H1 (cell line): ENCODE measurements around the gene ATXN2L. TPM values are rescaled to one million over a fixed set of nuclear protein-coding genes. Genes with fewer than 3 reads are reported as not detected.

Source experiments
- CTCF ChIA-PET: fragments of 300-600 bp; sonication (Branson Sonifier 250); formaldehyde crosslinking; loops from one replicate; lab custom pipeline; 2021; ENCODE audit not compliant: partially characterized antibody; lab: Charles Lee
- POLR2A ChIA-PET: fragments of 300-600 bp; sonication (Branson Sonifier 250); formaldehyde crosslinking; loops from one replicate; lab custom pipeline; 2021; ENCODE audit warnings: inconsistent platforms; ENCODE audit not compliant: partially characterized antibody; lab: Charles Lee
- DNase-seq, 2 experiments: peaks; one replicate each; pipeline versions ENCODE4 v3.0.0 to v3.0.0-alpha.2; 2010 to 2022; ENCODE audit warnings: low spot score in 2 of 2, low read depth in 1 of 2, mixed read lengths in 1 of 2
- FAIRE-seq: peaks from 2 replicates; lab custom pipeline; 2011; peaks lifted over from hg19 to GRCh38; lab: Jason Lieb, UNC
- H2AFZ ChIP-seq: 2 replicates; pipeline ENCODE4 v1.8.1; 2012; ENCODE audit warnings: low read length, inconsistent platforms
- H2AK5ac ChIP-seq: 2 replicates; pipeline ENCODE4 v1.6.1; 2013; ENCODE audit warnings: low read depth, low read length
- H2BK120ac ChIP-seq: replicated peaks from 2 replicates; pipeline ENCODE3; 2013; ENCODE audit warnings: low read depth, low read length, inconsistent platforms
- H2BK12ac ChIP-seq: 2 replicates; pipeline ENCODE4 v1.6.1; 2013; ENCODE audit warnings: low read depth, low read length
- H2BK15ac ChIP-seq: 2 replicates; pipeline ENCODE4 v1.6.1; 2013; ENCODE audit warnings: low read length
- H2BK20ac ChIP-seq: 2 replicates; pipeline ENCODE4 v1.6.1; 2013; ENCODE audit warnings: low read length
- H2BK5ac ChIP-seq: 2 replicates; pipeline ENCODE4 v1.6.1; 2013; ENCODE audit warnings: low read depth, low read length
- H3K14ac ChIP-seq: 2 replicates; pipeline ENCODE4 v1.6.1; 2013; ENCODE audit warnings: inconsistent platforms; ENCODE audit not compliant: insufficient read length
- H3K18ac ChIP-seq: 2 replicates; pipeline ENCODE4 v1.6.1; 2013; ENCODE audit warnings: low read length; ENCODE audit errors: extremely low read depth
- H3K23ac ChIP-seq: 2 replicates; pipeline ENCODE4 v1.6.1; 2013; ENCODE audit warnings: inconsistent platforms; ENCODE audit not compliant: insufficient read length
- H3K23me2 ChIP-seq: 2 replicates; pipeline ENCODE4 v1.6.1; 2013; ENCODE audit warnings: low read depth, low read length
- H3K27ac ChIP-seq: 2 replicates; pipeline ENCODE4 v1.6.1; 2011; ENCODE audit warnings: low read depth, low read length, inconsistent platforms
- H3K27me3 ChIP-seq, 4 experiments: replicated peaks in 1 of 4; 1 replicate in 1 of 4; 2 replicates in 3 of 4; pipeline versions ENCODE4 v1.6.1 to v1.8.1; 2011 to 2013; ENCODE audit warnings: low read length in 3 of 4, mild to moderate bottlenecking in 3 of 4, inconsistent platforms in 2 of 4, mixed read lengths in 2 of 4, moderate library complexity in 1 of 4; ENCODE audit not compliant: control insufficient read depth in 3 of 4, insufficient read depth in 3 of 4; ENCODE audit errors: extremely low read depth in 1 of 4
- H3K36me3 ChIP-seq, 4 experiments: 2 replicates each; pipeline versions ENCODE4 v1.6.1 to v1.8.1; 2011 to 2013; ENCODE audit warnings: mild to moderate bottlenecking in 4 of 4, low read length in 3 of 4, moderate library complexity in 2 of 4, control low read depth in 1 of 4, inconsistent platforms in 1 of 4; ENCODE audit not compliant: insufficient read depth in 4 of 4, control insufficient read depth in 2 of 4
- H3K4ac ChIP-seq: replicated peaks from 2 replicates; pipeline ENCODE3; 2013; ENCODE audit warnings: low read length, low read depth, mixed read lengths, inconsistent platforms; ENCODE audit not compliant: insufficient read length
- H3K4me1 ChIP-seq, 4 experiments: replicated peaks in 1 of 4; 1 replicate in 1 of 4; 2 replicates in 3 of 4; pipeline versions ENCODE4 v1.6.1 to v1.8.1; 2011 to 2013; ENCODE audit warnings: low read length in 3 of 4, inconsistent platforms in 2 of 4, mixed read lengths in 1 of 4; ENCODE audit not compliant: insufficient read depth in 4 of 4, control insufficient read depth in 3 of 4
- H3K4me2 ChIP-seq, 2 experiments: 2 replicates each; pipeline versions ENCODE4 v1.6.1 to v1.8.1; 2011 to 2013; ENCODE audit warnings: low read depth in 2 of 2, low read length in 2 of 2, control low read depth in 1 of 2, inconsistent platforms in 1 of 2, mild to moderate bottlenecking in 1 of 2; ENCODE audit not compliant: insufficient read depth in 1 of 2
- H3K4me3 ChIP-seq, 4 experiments: fragments of 200-600, 300-600 bp in 1 of 4; sonication (generic), shearing (Covaris generic), sonication (Bioruptor Twin) in 1 of 4; 2 replicates each; pipeline versions ENCODE4 v1.5.1 to v1.8.1; 2011 to 2016; ENCODE audit warnings: low read length in 4 of 4, low read depth in 3 of 4, control low read depth in 2 of 4, inconsistent platforms in 2 of 4, mild to moderate bottlenecking in 2 of 4, mixed read lengths in 1 of 4, moderate library complexity in 1 of 4; ENCODE audit not compliant: insufficient read depth in 2 of 4; ENCODE audit errors: extremely low read depth in 1 of 4
- H3K56ac ChIP-seq: replicated peaks from 2 replicates; pipeline ENCODE3; 2013; ENCODE audit warnings: low read depth, mild to moderate bottlenecking, mixed read lengths, low read length, inconsistent platforms; ENCODE audit not compliant: insufficient read length
- H3K79me1 ChIP-seq: 2 replicates; pipeline ENCODE4 v1.6.1; 2013; ENCODE audit warnings: low read depth, low read length, control low read depth
- H3K79me2 ChIP-seq, 2 experiments: 2 replicates each; pipeline versions ENCODE4 v1.6.1 to v1.8.1; 2012 to 2013; ENCODE audit warnings: low read length in 2 of 2, mild to moderate bottlenecking in 2 of 2, inconsistent platforms in 1 of 2; ENCODE audit not compliant: insufficient read depth in 2 of 2, control insufficient read depth in 1 of 2
- H3K9ac ChIP-seq, 4 experiments: replicated peaks in 1 of 4; 1 replicate in 1 of 4; 2 replicates in 3 of 4; pipeline versions ENCODE4 v1.6.1 to v1.8.1; 2011 to 2013; ENCODE audit warnings: low read depth in 3 of 4, low read length in 3 of 4, control low read depth in 2 of 4, mild to moderate bottlenecking in 2 of 4, moderate library complexity in 2 of 4, inconsistent platforms in 1 of 4; ENCODE audit errors: extremely low read depth in 1 of 4
- H3K9me3 ChIP-seq, 2 experiments: 2 replicates each; pipeline versions ENCODE4 v1.6.1 to v1.8.1; 2012 to 2013; ENCODE audit warnings: mild to moderate bottlenecking in 2 of 2, moderate library complexity in 2 of 2, control low read depth in 1 of 2, inconsistent platforms in 1 of 2, low read depth in 1 of 2, low read length in 1 of 2, mixed read lengths in 1 of 2; ENCODE audit not compliant: insufficient read depth in 2 of 2
- H4K20me1 ChIP-seq, 2 experiments: replicated peaks in 1 of 2; 2 replicates each; pipeline versions ENCODE3 to v1.8.1; 2011 to 2013; ENCODE audit warnings: inconsistent platforms in 2 of 2, low read length in 2 of 2, mild to moderate bottlenecking in 1 of 2; ENCODE audit not compliant: insufficient read depth in 2 of 2, control insufficient read depth in 1 of 2
- H4K5ac ChIP-seq: 2 replicates; pipeline ENCODE4 v1.6.1; 2013; ENCODE audit warnings: low read length, low read depth, mixed read lengths, inconsistent platforms; ENCODE audit not compliant: insufficient read length
- H4K8ac ChIP-seq: 2 replicates; pipeline ENCODE4 v1.8.0; 2013; ENCODE audit warnings: mild to moderate bottlenecking, moderate library complexity, low read length, inconsistent platforms; ENCODE audit not compliant: insufficient read depth; ENCODE audit errors: extremely low read depth
- H4K91ac ChIP-seq: replicated peaks from 2 replicates; pipeline ENCODE3; 2013; ENCODE audit warnings: low read length, mixed read lengths, inconsistent platforms; ENCODE audit not compliant: insufficient read length
- CTBP2 ChIP-seq: IDR thresholded peaks from 2 replicates; pipeline ENCODE4 v1.7.0; 2011; ENCODE audit warnings: borderline replicate concordance, mild to moderate bottlenecking, moderate library complexity, mixed read lengths, low read length; ENCODE audit not compliant: insufficient read depth, insufficient read length
- KDM5A ChIP-seq: fragments of 200-600 bp; IDR thresholded peaks from 2 replicates; pipeline ENCODE4 v1.7.1; 2012; ENCODE audit warnings: mild to moderate bottlenecking, low read length, inconsistent platforms, mixed read lengths
- MAX ChIP-seq: IDR thresholded peaks from 2 replicates; pipeline ENCODE4 v1.6.1; 2012; ENCODE audit warnings: inconsistent platforms
- NRF1 ChIP-seq: IDR thresholded peaks from 2 replicates; pipeline ENCODE4 v1.6.1; 2011; ENCODE audit warnings: mild to moderate bottlenecking, low read depth, low read length, improper control_type of control experiment
- POLR2A ChIP-seq, 2 experiments: IDR thresholded peaks; 1 replicate in 1 of 2; 2 replicates in 1 of 2; pipeline ENCODE4 v1.6.1; 2011; ENCODE audit warnings: low read depth in 2 of 2, low read length in 2 of 2, mild to moderate bottlenecking in 2 of 2; ENCODE audit errors: control extremely low read depth in 1 of 2
- RAD21 ChIP-seq, 2 experiments: IDR thresholded peaks in 1 of 2; conservative IDR thresholded peaks in 1 of 2; 2 replicates each; pipeline ENCODE4 v1.6.1; 2011; ENCODE audit warnings: low read depth in 2 of 2, low read length in 2 of 2, improper control_type of control experiment in 1 of 2, inconsistent platforms in 1 of 2, mild to moderate bottlenecking in 1 of 2, moderate library complexity in 1 of 2
- SAP30 ChIP-seq: fragments of 300-600 bp; sonication (generic); IDR thresholded peaks from 2 replicates; pipeline ENCODE4 v1.7.1; 2012; ENCODE audit warnings: low read length, moderate library complexity, mild to moderate bottlenecking, inconsistent platforms; ENCODE audit not compliant: insufficient read depth, insufficient replicate concordance
- SIX5 ChIP-seq: IDR thresholded peaks from 2 replicates; pipeline ENCODE4 v1.6.1; 2011; ENCODE audit warnings: mild to moderate bottlenecking, low read depth, low read length
- WGBS, 2 experiments: shearing (Covaris generic) in 1 of 2; methylation state at CpG; one replicate each; pipeline versions ENCODE4 v1.1.6 to v1.1.7; 2013 to 2015; ENCODE audit warnings: low lambda C conversion rate in 2 of 2, mixed read lengths in 2 of 2, inconsistent platforms in 1 of 2, low coverage in 1 of 2, missing lambda C conversion rate in 1 of 2; ENCODE audit not compliant: insufficient replicate concordance in 2 of 2, insufficient coverage in 1 of 2, insufficient read length in 1 of 2; ENCODE audit errors: extremely low coverage in 1 of 2, missing lambda C conversion rate in 1 of 2; 5-methylcytosine and 5-hydroxymethylcytosine counted together
- polyA plus RNA-seq, 7 experiments: library from polyadenylated mRNA; depleted of rRNA in 3 of 7; stranded (reverse) in 5 of 7; unstranded in 2 of 7; fragments of >200 nt in 5 of 7; fragments of 200-250 nt in 2 of 7; gene quantifications; 1 replicate in 5 of 7; 2 replicates in 1 of 7; 4 replicates in 1 of 7; pipeline versions ENCODE4 v1.2.1 to v1.2.3, GENCODE V29; 2011 to 2013; ENCODE audit warnings: missing spikeins in 2 of 7, mixed read lengths in 2 of 7
- total RNA-seq: library from RNA; stranded (reverse); fragmentation: NEBNext Ultra II Directional; extraction: Animal tissue kit (Norgen Biotek cat#: 25700); gene quantifications from 2 replicates; pipeline ENCODE4 v1.2.1, GENCODE V29; 2021

Gene ATXN2L
- total and polyA plus RNA-seq, 2 of the 8 experiments (the other 6 are each of a cell fraction or from before 2014, with no cell fraction given) = 79.1 to 227 TPM

GRCh38 chr16:28882551-28883160 is 59.9 kb downstream of the ATXN2L start:
- Histone ChIP-seq H3K4me2 (peak overlapping the region; percentile 4 to 45; a peak in 1 of 4 replicates), H2BK5ac (peak overlapping the region; percentile 69; the same call in 1 of the 2 replicates), H2BK12ac (peak overlapping the region; percentile 45; the same call in 1 of the 2 replicates), H3K79me1 (no peaks in the 10 kb centered on the region; the same call in none of the 2 replicates), H3K4me3 (no peak overlapping the region), H3K9ac (no peak overlapping the region; a peak in 2 of 7 replicates), H2AFZ (no peak overlapping the region), H3K56ac (no peak overlapping the region), H2BK20ac (0 out of 2 replicates have a peak overlapping the region, but pooled peaks have one; percentile 86), H4K5ac (no peak overlapping the region), H3K36me3 (no peaks in the 10 kb centered on the region), H4K91ac (peak overlapping the region; percentile 72), H3K14ac (no peak overlapping the region), H3K4ac (no peak overlapping the region), H3K79me2 (no peaks in the 10 kb centered on the region), H2BK120ac (no peak overlapping the region), H4K20me1 (no peaks in the 10 kb centered on the region), H2AK5ac (no peak overlapping the region), H3K27me3 (peaks cover 0 to 8% (median 7%) of the 10 kb centered on the region in 4 experiments; a peak in 2 of 7 replicates), H3K18ac (peak overlapping the region; percentile 7), H3K23ac (no peak overlapping the region), H3K23me2 (peaks cover 13% of the 10 kb centered on the region), H4K8ac (peak overlapping the region; percentile 19), H2BK15ac (peak overlapping the region; percentile 29; the same call in 1 of the 2 replicates), H3K9me3 (no peaks in the 10 kb centered on the region), H3K27ac (no peak overlapping the region), H3K4me1 (peaks cover 0 to 29% (median 23%) of the 10 kb centered on the region in 4 experiments; a peak in 6 of 7 replicates)
- DNase-seq (no peak), FAIRE-seq (no peak)
- WGBS, 2 experiments = 74% methylated on average over 13 of the region's 24 CpGs; no CpG with 5 or more reads in 1 of the 2 experiments
- POLR2A ChIA-PET = interaction anchor here (0.5 to 2.2 kb wide), 13 partner anchors 10 to 91 kb away, joined by 3 to 12 read pairs (median 3); partner anchors contain the start of genes ATXN2L, NFATC2IP, SH2B1 and TUFM
- CTCF ChIA-PET = interaction anchor here (0.8 to 5.3 kb wide), 4 partner anchors 9 to 90 kb away, joined by 3 to 32 read pairs (median 8); no protein-coding TSS in a partner anchor
- TF ChIP-seq POLR2A (IDR thresholded peaks at IDR 0.05; ENCODE audit: control extremely low read depth in 1 of 2, low read depth in 2 of 2, low read length in 2 of 2) (no peak), RAD21 (IDR thresholded peaks at IDR 0.05 in 1 of 2, conservative IDR thresholded peaks at IDR 0.05 in 1 of 2; ENCODE audit: low read depth in 2 of 2, low read length in 2 of 2) (peak; percentile 57 to 65; a peak in 3 of 4 replicates), SAP30 (no peak), NRF1 (no peak), MAX (peak; percentile 32; the same call in 1 of the 2 replicates), SIX5 (no peak), KDM5A (no peak), CTBP2 (no peak)
